ENCODE data around the gene PRDM1.

The PRDM1 gene

GRCh38 chr6:106098383-106099234 lies 12.5 kb downstream of the PRDM1 start:
- peak; percentile 66 for DNase-seq

GRCh38 chr6:106099235-106099537 lies 13.1 kb downstream of the PRDM1 start:
- no peak for DNase-seq

DNA sequence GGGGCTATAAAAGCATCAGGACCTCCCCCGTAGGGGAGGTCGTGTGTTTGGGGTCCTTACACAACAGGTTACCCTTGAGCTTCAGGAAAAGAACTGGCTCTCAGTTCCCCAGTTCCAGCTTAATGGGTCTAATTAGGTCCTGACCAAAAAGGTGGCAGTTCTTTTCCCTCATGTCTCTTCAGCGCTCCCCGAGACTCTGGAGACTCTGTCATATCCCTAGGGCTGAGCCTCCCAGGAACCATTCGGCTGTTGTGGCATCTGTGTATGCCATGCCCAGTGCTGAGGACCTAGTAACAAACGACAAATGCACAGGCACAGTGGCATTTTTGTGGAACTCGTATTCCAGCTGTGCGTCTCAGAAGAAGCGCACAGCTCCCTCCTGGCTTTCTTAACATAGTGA lies 14.6 kb downstream of the PRDM1 start:
- DNase-seq: no peak

DNA sequence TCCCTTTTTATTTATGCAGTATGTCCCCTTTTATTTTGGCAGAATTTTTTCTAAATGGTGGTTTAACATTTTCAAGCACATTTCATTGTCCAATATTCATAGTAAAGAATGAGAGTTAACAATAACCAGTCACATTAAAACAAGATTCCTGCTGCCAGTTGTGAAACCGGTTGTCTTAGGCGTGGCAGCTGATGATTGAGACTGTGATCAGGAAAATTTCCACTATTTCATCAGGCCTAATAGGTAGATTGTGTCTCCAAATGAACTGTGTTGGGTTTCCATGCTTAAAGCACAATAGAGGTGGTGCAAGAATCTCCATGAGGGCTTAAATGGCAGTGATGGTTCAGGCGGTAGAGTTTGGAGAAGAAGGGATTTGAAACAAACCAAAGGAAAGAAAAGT lies 15.3 kb downstream of the PRDM1 start:
- no peak for DNase-seq

DNA sequence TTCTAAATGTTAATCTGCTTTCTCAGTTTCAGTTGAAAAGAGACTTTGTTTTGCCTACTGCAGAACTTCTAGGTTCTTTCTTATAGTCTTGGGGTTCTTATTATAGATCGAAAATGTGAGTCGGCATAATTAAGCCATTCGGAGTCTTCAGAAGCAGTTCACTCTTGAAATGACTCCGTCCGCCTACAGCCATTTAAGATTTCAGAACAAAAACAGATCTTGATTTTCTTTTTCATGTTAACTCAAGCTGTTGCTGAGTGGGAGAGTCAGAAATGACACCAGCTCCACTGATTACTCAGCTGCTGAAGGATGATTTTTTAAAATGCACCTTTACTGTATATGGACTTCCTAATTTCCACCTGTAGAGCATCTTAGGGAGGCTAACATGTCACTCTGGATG lies 15.9 kb downstream of the PRDM1 start:
- no peak for DNase-seq

- no peak for DNase-seq
Measured at GRCh38 chr6:106102967-106103727, 17.0 kb downstream of the PRDM1 start.

- peak; percentile 38 for DNase-seq
Measured at GRCh38 chr6:106103728-106104109, 17.6 kb downstream of the PRDM1 start.

GRCh38 chr6:106104476-106104875 lies 18.3 kb downstream of the PRDM1 start:
- DNase-seq: no peak

DNA sequence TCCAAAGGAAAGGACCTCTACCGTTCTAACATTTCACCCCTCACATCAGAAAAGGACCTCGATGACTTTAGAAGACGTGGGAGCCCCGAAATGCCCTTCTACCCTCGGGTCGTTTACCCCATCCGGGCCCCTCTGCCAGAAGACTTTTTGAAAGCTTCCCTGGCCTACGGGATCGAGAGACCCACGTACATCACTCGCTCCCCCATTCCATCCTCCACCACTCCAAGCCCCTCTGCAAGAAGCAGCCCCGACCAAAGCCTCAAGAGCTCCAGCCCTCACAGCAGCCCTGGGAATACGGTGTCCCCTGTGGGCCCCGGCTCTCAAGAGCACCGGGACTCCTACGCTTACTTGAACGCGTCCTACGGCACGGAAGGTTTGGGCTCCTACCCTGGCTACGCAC lies 18.8 kb downstream of the PRDM1 start:
- no peak for DNase-seq

GRCh38 chr6:106105493-106105892 lies 19.4 kb downstream of the PRDM1 start:
- DNase-seq: no peak

DNA sequence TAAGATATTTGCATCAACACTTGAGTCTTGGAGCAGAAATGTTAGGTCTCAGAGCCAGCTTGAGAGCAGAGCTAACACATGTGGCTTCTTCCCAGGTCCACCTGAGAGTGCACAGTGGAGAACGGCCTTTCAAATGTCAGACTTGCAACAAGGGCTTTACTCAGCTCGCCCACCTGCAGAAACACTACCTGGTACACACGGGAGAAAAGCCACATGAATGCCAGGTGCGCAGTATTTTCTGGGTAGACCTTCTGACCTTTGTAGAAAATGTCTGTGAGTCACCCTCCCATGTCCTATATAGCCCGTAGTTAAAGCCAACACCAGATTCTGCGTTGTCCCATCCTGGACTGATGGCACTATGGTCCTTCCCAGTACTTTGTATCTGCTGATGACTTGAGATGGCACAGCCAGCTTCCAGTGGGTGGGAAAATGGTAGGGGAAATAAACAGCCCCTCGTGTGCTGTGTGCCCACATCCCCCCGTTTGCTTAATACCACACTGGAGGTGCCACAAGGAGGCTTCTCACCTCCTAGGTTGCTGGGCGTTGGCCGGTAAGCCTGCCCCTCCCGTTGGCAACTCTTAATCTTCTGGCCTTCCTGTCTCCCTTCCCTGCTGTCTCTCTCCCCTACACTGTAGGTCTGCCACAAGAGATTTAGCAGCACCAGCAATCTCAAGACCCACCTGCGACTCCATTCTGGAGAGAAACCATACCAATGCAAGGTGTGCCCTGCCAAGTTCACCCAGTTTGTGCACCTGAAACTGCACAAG lies 20.3 kb downstream of the PRDM1 start:
- DNase-seq: no peak

DNA sequence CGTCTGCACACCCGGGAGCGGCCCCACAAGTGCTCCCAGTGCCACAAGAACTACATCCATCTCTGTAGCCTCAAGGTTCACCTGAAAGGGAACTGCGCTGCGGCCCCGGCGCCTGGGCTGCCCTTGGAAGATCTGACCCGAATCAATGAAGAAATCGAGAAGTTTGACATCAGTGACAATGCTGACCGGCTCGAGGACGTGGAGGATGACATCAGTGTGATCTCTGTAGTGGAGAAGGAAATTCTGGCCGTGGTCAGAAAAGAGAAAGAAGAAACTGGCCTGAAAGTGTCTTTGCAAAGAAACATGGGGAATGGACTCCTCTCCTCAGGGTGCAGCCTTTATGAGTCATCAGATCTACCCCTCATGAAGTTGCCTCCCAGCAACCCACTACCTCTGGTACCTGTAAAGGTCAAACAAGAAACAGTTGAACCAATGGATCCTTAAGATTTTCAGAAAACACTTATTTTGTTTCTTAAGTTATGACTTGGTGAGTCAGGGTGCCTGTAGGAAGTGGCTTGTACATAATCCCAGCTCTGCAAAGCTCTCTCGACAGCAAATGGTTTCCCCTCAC lies 21.0 kb downstream of the PRDM1 start:
- DNase-seq: no peak

GRCh38 chr6:106108129-106108528 lies 22.0 kb downstream of the PRDM1 start:
- DNase-seq: no peak

DNA sequence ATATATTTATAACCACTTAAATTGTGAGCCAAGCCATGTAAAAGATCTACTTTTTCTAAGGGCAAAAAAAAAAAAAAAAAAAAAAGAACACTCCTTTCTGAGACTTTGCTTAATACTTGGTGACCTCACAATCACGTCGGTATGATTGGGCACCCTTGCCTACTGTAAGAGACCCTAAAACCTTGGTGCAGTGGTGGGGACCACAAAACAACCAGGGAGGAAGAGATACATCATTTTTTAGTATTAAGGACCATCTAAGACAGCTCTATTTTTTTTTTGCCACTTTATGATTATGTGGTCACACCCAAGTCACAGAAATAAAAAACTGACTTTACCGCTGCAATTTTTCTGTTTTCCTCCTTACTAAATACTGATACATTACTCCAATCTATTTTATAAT lies 22.9 kb downstream of the PRDM1 start:
- DNase-seq: no peak

- DNase-seq: no peak
Measured at GRCh38 chr6:106110164-106110826, 24.2 kb downstream of the PRDM1 start.

DNA sequence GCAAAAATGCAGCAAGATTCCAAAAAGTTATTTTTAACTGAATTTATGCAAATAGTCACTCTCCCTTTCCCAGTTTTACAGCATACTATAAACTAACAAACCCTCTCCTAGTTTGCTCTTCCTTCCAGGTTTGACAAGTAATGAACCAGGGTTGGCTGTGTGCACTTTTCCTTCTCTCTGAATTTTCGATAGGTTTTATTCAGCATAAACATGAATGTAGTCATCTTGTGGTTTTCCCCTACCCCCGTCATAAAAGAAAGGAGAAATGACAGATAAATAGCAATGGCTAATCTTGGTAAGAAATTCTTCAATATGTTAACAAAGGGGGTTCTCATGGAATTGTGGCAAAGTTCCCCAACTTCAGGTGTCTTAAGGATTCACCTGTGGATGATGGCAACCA lies 26.3 kb downstream of the PRDM1 start:
- no peak for DNase-seq

DNA sequence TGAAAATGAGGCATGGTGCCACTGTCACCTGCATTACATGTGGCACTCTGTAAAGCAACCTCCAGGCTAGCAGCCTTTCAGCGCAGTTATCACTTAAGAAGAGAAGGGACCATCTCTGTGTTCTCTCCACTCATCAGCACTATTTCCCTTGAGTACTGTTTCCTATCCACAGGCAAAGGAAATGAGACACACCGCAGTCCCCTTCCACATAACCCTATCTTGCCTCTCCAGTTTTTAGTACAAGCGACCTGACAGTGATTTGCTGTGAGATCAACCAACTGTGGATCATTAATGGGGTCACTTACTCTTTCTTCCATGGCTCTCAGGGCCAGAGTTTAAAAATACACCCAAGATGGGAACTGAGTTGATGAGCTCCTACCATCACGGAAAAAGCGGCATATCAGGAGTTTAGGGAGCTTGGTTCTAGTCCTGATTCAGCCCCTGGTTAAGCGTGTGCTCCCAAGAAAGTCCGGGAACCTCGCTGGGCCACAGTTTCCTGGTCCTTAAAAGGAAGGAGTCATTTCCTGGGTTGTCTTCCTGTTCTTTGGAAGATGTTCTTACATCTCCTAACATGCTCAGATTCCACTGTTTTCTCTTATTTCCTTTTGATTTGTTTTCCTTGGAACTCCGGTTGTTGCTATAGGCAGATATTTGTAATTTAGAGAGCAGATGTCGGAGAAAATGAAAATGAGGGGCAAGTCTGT lies 27.3 kb downstream of the PRDM1 start:
- DNase-seq: no peak

- no peak for DNase-seq
Measured at GRCh38 chr6:106114492-106114891, 28.4 kb downstream of the PRDM1 start.

DNA sequence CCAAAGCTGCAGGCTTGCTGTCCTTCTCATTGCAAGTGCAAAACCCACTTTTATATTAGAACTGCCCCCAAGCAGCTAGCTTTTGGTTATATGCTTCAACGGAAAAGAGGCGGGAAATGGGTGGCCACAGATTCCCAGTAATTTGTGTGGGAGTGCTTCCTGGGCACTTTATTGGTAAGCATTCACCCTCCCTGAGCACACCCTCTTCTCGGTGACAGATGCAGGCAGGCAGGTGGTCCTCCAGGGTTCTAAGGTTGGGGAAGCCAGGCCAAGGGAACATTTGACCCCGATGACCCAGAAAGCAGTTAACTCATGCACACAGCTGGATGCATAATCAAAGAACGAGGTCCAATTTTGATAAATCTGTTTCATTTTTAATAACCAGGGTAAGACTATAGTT lies 29.1 kb downstream of the PRDM1 start:
- DNase-seq: no peak

GRCh38 chr6:106116125-106116832 lies 30.1 kb downstream of the PRDM1 start:
- DNase-seq: no peak

- DNase-seq: no peak
Measured at GRCh38 chr6:106117579-106117978, 31.4 kb downstream of the PRDM1 start.
